LNCaP clone FGC (cell line): Measurements from ENCODE around the gene SHH.

ENCODE experiments used
- DNase-seq: peaks from one replicate; pipeline ENCODE4 v3.0.0-alpha.2; 2011; ENCODE audit warnings: low read depth
- H3K4me3 ChIP-seq: 2 replicates; pipeline ENCODE4 v1.5.1; 2011; ENCODE audit warnings: mild to moderate bottlenecking, low read depth, low read length, control low read depth
- TF ChIP-seq, protein P1 (sequence below): IDR thresholded peaks from 2 replicates; pipeline ENCODE4 v1.5.1; 2012; ENCODE audit warnings: mild to moderate bottlenecking; ENCODE audit not compliant: control insufficient read depth, insufficient read depth; ENCODE audit errors: extremely low read depth

The SHH gene

DNA sequence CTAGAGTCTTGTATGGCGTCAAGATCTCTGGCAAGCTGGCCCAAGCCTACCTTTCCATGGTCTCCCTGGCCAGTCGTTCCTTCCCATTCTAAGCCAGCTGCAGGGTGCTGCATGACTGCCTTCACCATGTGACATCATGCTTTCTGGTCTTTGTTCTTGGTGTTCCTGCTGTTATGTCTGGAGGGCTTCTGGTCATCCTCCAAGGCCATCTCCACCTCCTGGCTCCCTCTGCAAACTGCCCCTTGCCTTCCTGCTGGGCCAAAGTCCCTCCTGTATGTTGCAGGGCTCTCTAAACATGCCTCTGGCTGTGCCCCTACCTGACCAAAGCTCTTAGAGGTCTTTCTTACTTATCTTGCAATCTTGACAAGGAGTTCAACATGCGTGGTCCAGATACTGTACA, 44.4 kb upstream of the SHH start:
- TF ChIP-seq, protein P1, sequence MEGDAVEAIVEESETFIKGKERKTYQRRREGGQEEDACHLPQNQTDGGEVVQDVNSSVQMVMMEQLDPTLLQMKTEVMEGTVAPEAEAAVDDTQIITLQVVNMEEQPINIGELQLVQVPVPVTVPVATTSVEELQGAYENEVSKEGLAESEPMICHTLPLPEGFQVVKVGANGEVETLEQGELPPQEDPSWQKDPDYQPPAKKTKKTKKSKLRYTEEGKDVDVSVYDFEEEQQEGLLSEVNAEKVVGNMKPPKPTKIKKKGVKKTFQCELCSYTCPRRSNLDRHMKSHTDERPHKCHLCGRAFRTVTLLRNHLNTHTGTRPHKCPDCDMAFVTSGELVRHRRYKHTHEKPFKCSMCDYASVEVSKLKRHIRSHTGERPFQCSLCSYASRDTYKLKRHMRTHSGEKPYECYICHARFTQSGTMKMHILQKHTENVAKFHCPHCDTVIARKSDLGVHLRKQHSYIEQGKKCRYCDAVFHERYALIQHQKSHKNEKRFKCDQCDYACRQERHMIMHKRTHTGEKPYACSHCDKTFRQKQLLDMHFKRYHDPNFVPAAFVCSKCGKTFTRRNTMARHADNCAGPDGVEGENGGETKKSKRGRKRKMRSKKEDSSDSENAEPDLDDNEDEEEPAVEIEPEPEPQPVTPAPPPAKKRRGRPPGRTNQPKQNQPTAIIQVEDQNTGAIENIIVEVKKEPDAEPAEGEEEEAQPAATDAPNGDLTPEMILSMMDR = no peak
- H3K4me3 ChIP-seq = no peak overlapping the region
- no peak for DNase-seq

DNA sequence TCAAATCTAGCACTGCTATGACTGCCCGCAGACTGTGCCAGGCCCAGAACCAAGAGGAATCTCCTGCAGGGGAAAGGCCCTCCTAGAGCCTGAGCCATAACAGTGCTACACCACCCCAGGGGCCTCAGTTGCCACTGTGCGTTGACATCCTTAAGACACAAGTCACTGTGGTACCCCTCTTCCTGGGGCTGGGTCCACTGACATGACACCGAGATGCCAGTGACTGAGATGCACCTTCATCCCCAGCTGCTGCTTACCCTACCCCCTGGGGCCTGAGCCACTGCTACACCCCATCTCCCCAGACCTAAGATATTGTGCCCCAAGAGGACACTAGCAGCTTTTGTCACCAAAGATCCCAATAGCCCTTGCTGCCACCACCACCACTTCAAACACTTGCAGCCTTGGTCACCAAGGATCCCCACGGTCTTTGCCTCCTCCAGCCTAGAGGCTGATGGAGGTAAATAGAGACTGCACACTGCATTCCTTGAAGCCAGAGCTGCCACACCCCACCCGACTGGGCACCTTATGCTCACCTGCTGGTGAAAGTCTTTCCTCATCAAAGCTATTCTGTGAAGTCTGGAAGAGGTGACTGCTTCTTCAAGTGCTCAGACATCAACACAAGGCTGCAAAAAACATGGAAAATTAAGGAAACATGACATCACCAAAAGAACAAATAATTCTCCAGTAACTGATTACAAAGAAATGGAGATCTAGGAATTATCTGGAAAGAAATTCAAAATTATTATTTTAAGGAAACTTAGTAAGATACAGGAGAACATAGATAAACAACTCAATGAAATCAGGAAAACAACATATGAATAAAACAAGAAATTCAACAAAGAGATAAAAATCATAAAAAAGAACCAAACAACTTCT, 40.4 kb upstream of the SHH start:
- no peak for DNase-seq
- TF ChIP-seq, protein P1 = no peak
- no peak overlapping the region for H3K4me3 ChIP-seq

DNA sequence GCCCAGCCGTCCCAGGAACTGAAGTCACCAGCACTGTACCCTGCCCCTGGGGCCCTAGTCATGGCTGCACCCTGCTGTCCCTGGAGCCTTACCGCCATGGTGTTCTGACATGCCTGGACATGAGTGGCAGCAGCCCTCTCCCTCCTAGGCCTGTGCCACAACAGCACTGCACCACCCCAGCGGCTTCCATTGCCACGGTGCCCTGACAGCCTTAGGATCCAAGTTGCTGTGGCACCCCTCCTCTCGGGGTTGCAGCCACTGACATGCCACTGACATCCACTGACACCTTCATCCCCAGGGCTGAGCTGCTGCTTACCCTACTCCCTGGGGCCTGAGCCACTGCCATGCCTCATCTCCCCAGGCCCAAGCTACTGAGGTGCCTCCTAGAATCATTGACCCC, 39.6 kb upstream of the SHH start:
- H3K4me3 ChIP-seq = no peak overlapping the region
- DNase-seq = no peak
- TF ChIP-seq, protein P1 = no peak

DNA sequence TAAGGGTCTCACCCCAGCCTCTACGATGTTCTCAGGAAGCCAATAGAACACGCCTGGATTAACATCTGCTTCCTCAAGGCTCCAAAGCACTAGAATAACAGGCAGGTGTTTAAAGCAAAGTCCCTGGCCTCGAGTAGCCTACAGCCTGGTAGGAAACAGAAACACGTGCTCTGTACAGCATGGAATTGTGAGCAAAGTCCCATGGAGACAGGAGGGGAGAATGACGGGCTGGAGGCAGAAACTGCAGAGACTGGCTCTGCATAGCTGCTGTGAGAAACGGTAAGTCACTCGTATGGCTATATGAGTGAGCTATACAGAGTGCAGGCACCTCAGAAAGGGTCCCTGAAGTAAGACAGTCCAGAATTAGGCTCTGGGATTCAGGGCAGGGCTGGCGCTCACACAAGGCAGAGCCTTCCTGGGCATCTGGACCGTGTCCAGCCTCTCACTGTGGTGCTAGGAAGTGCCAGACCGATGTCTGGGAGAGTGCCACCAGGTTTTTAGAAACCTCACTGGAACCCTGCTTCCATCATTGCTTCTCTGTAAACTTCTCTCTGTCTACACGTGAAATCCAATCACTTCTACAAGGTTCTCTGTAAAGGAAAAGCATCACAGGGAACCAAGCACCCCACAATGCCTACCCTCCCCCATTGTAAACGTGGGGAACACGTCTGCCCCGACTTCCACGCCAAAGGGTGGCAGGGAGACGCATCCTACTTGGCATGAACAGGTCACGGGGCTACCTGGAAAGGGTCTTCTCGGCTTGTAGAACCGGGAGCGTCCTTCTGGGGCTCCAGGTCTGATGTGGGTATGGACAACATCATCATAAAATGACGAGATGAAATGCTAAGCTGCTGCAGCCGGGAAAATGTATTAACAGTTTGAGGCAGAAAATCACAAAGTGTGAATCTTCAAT, 38.8 kb upstream of the SHH start:
- no peak for DNase-seq
- TF ChIP-seq, protein P1 = no peak
- no peak overlapping the region for H3K4me3 ChIP-seq

DNA sequence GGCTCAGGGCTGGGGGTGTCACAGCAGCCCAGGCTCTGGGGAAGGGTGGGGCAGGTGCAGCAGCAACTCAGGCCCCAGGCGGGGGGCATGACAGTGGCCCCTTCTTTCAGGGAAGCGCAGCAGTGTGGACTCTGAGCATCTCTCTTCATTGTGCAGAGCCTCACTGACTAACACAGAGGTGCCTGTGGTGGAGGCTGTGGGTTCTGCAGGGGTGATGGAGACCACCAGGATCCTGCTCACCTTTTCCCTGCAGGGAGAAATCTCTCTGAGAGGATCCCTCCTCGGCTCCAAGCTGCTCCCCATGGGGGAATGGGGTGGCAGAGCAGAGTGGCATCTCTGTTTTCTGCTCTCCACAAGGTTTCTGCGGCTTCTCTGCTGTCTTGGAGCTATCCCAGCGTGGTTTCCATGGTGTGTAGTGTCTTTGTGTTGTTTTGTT, 37.8 kb upstream of the SHH start:
- H3K4me3 ChIP-seq = no peak overlapping the region
- TF ChIP-seq, protein P1 = no peak
- no peak for DNase-seq

DNA sequence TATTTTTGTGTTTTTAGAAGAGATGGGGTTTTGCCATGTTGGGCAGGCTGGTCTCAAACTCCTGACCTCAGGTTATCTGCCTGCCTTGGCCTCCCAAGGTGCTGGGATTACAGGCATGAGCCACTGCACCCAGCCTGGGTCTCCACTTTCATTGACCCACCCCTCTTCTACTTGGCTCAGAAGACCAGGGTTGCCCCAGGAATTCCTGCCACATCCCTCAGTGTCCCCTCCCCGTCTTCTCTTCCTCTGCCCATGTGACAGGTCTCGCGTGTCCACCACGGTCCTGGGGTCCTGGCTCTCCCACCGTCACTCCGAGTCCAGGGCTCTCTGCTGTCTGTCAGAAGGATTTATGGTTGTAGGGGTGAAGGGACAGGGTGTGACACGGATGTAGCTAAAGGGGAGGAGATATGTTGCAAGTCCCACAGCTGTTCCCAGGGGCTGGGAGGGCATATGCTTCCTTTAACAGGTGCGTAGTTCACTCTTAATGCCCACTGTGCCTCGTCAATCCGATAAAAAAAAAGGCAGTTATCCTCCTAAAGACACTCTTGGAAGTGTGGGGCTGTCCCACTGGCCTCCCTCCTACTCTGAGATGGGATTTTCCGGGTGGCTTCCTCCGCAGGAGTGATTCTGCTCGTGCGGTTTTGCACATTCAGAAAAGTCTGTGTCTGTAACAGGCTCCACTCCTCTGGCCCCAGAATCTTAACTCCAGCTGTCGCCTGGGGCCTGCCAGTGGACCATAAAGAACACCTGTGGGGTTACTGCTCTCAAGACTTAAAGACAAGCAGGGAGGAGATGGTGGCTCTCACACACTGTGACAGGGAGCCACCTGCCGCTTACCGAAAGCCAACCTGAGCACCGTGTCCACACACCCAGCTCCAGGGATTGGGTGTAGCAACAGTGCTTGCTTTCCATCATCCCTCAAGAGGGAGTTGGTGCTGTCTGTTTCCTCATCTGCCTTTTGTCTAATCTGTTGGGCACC, 36.7 kb upstream of the SHH start:
- no peak for DNase-seq
- H3K4me3 ChIP-seq = no peak overlapping the region
- TF ChIP-seq, protein P1 = no peak
